ENCODE measurements around the gene INPP1. TPM values are rescaled to one million over a fixed set of nuclear protein-coding genes. Genes with fewer than 3 reads are reported as not detected.

The INPP1 gene
- polyA plus RNA-seq, 1 donor, result 16.4 TPM

DNA sequence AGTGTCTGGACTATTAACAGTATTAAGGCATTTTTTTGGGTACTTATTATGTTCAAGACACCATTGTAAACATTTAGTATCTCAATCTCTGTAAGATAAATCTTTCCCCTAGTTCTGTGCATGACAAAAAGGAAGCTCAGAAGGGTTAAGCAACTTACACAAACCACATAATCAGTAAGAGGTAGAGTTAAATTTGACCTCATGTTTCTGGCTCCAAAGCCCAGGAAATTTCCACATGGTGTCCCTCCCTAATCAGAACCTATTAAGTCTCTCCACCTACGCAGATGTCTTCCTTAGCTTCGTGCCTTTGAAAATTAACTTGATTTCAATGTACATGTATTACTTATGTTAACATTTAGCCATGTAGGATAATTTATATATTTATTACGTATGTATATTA is 66.8 kb downstream of the INPP1 start:
- no peak for DNase-seq

DNA sequence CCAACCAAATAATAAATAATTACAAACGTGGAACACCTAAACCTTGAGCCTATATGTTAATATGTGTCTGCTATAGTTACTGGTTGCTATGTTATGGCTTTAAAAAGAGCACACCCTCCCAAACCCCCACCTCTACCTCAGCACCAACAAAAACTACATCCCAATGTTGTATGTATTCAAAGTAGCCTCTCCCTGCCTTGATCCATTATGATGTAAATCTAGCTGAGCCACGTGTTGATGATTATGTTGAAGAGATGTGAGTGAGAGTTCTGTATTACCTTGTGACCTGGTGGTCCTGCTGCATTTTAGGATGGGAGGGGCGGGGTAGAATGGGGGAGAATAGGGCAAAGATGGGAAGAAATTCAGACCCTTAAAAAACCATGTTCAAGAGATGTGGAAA is 69.6 kb downstream of the INPP1 start:
- no peak for DNase-seq

DNA sequence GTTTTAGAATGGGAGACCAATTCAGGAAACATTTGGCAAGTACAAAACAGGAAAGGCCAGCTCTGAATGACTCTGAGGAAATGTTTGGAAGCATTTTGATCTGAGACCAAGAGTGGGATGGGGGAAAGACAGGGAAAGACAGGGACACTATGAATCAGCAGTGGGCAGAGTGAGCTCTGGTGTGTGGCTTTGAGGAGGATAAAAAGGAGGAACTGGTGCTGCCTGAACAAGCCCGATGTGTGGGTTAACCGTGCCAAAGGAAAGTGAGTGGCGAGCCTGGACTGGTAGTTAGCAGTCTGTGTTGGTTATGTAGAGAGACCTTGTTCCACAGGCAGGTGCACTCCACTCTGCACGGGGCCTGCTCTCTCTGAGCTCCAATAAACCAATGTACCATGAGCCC is 70.0 kb downstream of the INPP1 start:
- no peak for DNase-seq

DNA sequence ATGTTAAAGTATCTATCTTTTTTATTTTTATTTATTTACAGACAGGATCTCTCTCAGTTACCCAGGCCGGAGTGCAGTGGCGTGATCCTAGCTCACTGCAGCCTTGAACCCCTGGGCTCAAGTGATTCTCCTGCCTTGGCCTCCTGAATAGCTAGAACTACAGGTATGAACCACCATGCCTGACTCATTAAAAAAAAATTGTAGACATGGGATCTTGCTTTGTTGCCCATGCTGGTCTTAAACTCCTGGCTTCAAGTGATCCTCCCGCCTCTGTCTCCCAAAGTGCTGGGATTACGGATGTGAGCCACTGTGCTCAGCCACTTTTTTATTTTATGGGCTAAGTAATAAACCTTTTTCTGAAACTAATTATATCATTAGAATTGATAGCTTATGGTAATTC is 71.9 kb downstream of the INPP1 start:
- no peak for DNase-seq

DNA sequence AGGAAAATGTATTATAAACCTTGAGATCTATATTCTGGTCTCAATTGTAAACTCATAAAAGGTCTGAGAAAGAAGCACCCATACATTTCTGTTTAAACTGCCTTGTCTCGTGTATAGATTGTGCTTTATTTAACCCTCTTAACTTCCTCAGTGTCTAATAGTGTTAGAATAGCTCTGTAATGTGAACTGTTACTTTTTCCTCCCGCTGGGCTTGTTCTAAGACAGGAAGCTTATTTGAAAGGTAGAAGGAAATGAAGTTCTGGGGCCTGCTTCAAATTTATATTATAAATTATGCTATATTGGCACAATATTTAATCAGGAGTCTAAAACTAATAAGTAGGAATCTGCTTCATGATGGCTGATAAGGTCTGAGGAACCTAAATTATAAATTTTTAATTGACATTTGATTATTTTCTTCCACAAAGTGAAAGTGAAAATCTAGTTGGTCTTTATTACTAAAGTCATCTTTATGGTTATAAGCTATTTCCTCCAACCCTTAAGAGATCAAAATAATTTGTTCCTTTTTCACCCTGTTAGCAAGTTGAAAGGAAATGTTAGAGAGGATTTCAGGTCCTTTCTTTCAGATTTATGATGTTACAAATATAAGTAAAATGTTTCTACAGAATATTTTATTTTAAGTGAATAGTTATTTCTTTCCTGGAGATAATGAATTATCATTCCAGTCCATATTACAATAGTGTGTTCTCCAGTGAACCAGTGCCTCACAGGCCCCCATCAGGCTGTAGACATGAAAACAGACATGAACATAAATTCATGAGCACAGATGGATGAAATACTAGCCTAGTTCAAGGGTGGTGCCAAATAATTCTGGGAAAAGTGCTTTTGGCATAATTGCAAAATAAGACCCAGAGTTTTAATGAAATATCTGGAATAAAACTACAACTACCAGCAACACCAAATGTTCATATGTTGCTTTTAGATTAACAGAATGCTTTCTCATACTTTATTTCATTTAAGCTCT is 72.7 kb downstream of the INPP1 start:
- no peak for DNase-seq

DNA sequence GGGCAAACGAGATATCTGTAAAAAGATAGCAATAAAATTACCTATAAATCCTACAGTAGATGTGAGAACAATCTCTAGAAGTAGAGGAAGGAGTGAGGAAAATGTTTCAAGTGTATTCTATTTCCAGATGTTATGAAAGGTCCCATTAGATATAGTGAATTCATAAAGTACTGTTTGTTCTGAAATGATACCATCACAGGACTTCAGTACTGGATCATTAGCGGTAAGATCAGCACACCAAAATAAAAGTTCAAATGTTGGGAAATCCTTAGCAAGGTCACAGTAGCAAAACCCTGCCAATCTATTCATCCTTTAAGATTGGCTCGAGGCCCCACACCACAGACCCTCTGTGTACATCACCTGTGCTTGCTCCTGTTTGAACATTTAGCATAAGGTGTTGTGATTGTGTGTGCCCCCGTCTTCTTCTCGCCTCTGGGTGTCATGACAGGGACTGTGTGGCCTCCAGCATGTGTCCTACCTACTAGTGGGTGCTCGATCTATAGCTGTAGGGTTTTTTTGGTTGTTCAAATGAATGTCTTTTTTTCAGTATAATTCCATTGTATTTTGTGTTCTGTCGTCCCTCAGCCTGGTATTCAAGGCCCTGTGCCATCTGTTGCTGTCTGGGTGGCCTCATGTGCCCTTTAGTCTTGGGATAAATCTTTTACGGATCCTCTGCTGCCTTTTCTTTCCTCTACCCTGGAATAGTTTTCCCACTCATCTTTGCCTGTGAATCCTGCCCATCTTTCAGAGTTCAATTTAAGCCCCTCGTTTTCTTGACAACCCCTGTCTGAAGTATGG is 73.9 kb downstream of the INPP1 start:
- no peak for DNase-seq

DNA sequence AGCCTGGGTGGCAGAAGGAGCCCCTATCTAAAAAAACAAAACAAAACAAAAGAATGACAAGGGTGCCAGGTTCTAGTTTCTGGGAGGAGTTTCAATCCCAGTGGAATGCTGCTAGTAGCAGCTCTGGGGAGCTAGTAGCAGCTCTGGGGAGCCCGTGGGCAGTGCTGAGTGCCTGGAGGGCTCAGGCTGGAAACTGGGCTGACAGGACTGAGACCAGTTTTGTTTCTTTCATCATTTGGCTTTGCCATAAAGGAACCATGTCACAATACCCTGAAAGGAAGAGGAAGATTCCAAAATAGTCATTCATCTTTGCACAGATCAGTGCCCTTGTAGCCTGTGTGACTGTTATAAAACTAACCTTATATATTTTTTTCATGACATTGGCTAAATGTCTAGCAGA is 75.3 kb downstream of the INPP1 start:
- DNase-seq, result no peak

DNA sequence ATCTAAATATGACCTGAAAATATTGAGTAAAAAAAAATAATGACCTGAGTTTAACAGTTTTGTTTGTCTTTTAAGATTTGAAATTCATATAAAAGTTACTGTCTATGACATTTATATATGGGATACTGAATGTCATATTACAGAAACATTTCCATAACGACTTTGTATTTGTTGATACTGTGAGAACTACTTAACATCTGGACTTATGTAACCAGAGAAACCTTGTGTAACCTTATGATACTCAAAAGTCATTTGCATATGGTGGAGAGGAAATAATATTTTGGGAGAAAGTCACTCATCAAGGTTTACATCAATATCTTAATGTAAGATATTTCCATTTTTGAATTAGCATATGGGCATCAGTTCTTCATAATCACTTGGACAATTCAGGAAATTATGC is 77.4 kb downstream of the INPP1 start:
- DNase-seq, result no peak

Other genes starting within 250 kb of the INPP1 start
- 28.4 TPM for gene HIBCH, start 23.8 kb upstream of the INPP1 start, polyA plus RNA-seq (ENCODE audit: insufficient read length)
- gene MFSD6, start 64.8 kb downstream of the INPP1 start, polyA plus RNA-seq (ENCODE audit: insufficient read length), result 9.5 TPM
- 6.6 TPM for gene NEMP2, start 191.1 kb downstream of the INPP1 start, polyA plus RNA-seq (ENCODE audit: insufficient read length)

Data from hindlimb muscle (tissue), 1 donor.